K562 (cell line): ENCODE measurements around the gene TBC1D10A. TPM values are rescaled to one million over a fixed set of nuclear protein-coding genes. Genes with fewer than 3 reads are reported as not detected.

Source experiments
- ATAC-seq: fragments of 200-7000 bp; cut with Tn5 transposase; 3 replicates; pipeline ENCODE4 v1.9.1; 2020; ENCODE audit warnings: moderate library complexity
- BruUV-seq: library from RNA; stranded (reverse); fragments of 400-500 nt; replicated peaks from 2 replicates; lab custom pipeline; 2021; lab: Mats Ljungman, UMichigan
- CTCF ChIA-PET: fragments of 300-600 bp; formaldehyde crosslinking; extraction: SDS; loops from one replicate; lab custom pipeline; 2021; ENCODE audit warnings: low intra/inter-chr PET ratio; lab: Yijun Ruan, JAX
- POLR2A ChIA-PET: fragments of 300-600, 350-650 bp; sonication (Branson Sonifier 250); formaldehyde crosslinking; extraction: SDS; loops from one replicate; lab custom pipeline; 2021; ENCODE audit warnings: antibody characterized with exemption, inconsistent platforms; lab: Yijun Ruan, JAX
- DNase-seq, 4 experiments: peaks; one replicate each; pipeline versions ENCODE4 v3.0.0 to v3.0.0-alpha.2; 2011 to 2018; ENCODE audit warnings: low spot score in 3 of 4, mixed read lengths in 3 of 4; ENCODE audit errors: extremely low read depth in 1 of 4
- FAIRE-seq: peaks from 2 replicates; lab custom pipeline; 2011; peaks lifted over from hg19 to GRCh38; lab: Jason Lieb, UNC
- H2AFZ ChIP-seq: 2 replicates; pipeline ENCODE4 v1.6.0; 2011; ENCODE audit warnings: low read depth, low read length, control low read depth, inconsistent platforms
- H3K27ac ChIP-seq: fragments of 200-600 bp; 3 replicates; pipeline ENCODE4 v1.8.0; 2011; ENCODE audit warnings: low read depth, mild to moderate bottlenecking, control low read depth, inconsistent platforms, low read length, moderate library complexity, mixed read lengths; ENCODE audit errors: extremely low read depth
- H3K27me3 ChIP-seq, 2 experiments: fragments of 300-600 bp in 1 of 2; 2 replicates in 1 of 2; 3 replicates in 1 of 2; pipeline versions ENCODE4 v1.6.0 to v1.8.0; 2011; ENCODE audit warnings: inconsistent platforms in 2 of 2, low read length in 2 of 2, mild to moderate bottlenecking in 1 of 2, mixed read lengths in 1 of 2, moderate library complexity in 1 of 2; ENCODE audit not compliant: control insufficient read depth in 2 of 2, insufficient read depth in 2 of 2
- H3K36me3 ChIP-seq: fragments of 300-600 bp; 3 replicates; pipeline ENCODE4 v1.8.0; 2011; ENCODE audit warnings: mild to moderate bottlenecking, low read length, inconsistent platforms; ENCODE audit not compliant: control insufficient read depth, insufficient read depth
- H3K4me1 ChIP-seq, 2 experiments: fragments of 200-600 bp in 1 of 2; replicated peaks in 1 of 2; 2 replicates in 1 of 2; 3 replicates in 1 of 2; pipeline versions ENCODE4 v1.5.1 to v1.8.0; 2011; ENCODE audit warnings: inconsistent platforms in 2 of 2, low read length in 2 of 2, mild to moderate bottlenecking in 1 of 2, mixed read lengths in 1 of 2, moderate library complexity in 1 of 2; ENCODE audit not compliant: control insufficient read depth in 2 of 2, insufficient read depth in 2 of 2
- H3K4me2 ChIP-seq: 2 replicates; pipeline ENCODE4 v1.6.1; 2011; ENCODE audit warnings: low read length, control low read depth, inconsistent platforms, mixed read lengths; ENCODE audit not compliant: insufficient read depth
- H3K4me3 ChIP-seq: fragments of 200-600 bp; sonication (generic), shearing (Covaris generic); 2 replicates; pipeline ENCODE4 v1.5.1; 2016; ENCODE audit warnings: control low read depth, inconsistent platforms
- H3K79me2 ChIP-seq: fragments of 200-600 bp; 3 replicates; pipeline ENCODE4 v1.8.0; 2011; ENCODE audit warnings: low read length, inconsistent platforms; ENCODE audit not compliant: control insufficient read depth, insufficient read depth
- H3K9ac ChIP-seq, 2 experiments: 2 replicates each; pipeline versions ENCODE4 v1.6.0 to v1.6.1; 2011; ENCODE audit warnings: low read depth in 2 of 2, low read length in 2 of 2, control low read depth in 1 of 2, inconsistent platforms in 1 of 2, mild to moderate bottlenecking in 1 of 2, mixed read lengths in 1 of 2; ENCODE audit not compliant: insufficient read depth in 1 of 2
- H3K9me1 ChIP-seq: one replicate; pipeline ENCODE4 v1.6.0; 2011; ENCODE audit warnings: inconsistent platforms, mild to moderate bottlenecking, low read length, moderate library complexity; ENCODE audit not compliant: control insufficient read depth, insufficient read depth
- H3K9me3 ChIP-seq: replicated peaks from 2 replicates; pipeline ENCODE4 v1.5.1; 2011; ENCODE audit warnings: low read depth, low read length, inconsistent platforms; ENCODE audit not compliant: control insufficient read depth, insufficient read depth
- H4K20me1 ChIP-seq: replicated peaks from 2 replicates; pipeline ENCODE4 v1.6.1; 2011; ENCODE audit warnings: low read length, inconsistent platforms, mixed read lengths; ENCODE audit not compliant: control insufficient read depth, insufficient read depth
- ATF7 ChIP-seq: fragments of 450-650 bp; IDR thresholded peaks from 2 replicates; pipeline ENCODE4 v1.7.1; 2014; ENCODE audit warnings: mild to moderate bottlenecking, moderate library complexity
- CBFA2T2 ChIP-seq: fragments of 450-650 bp; conservative IDR thresholded peaks from 2 replicates; pipeline ENCODE4 v1.6.1; 2017; ENCODE audit warnings: mild to moderate bottlenecking
- CBFA2T3 ChIP-seq: fragments of 450-650 bp; IDR thresholded peaks from 2 replicates; pipeline ENCODE4 v1.6.1; 2017
- HDAC2 ChIP-seq: fragments of 450-650 bp; IDR thresholded peaks from 2 replicates; pipeline ENCODE4 v1.6.1; 2016; ENCODE audit warnings: mild to moderate bottlenecking
- JUND ChIP-seq, 2 experiments: IDR thresholded peaks; 2 replicates in 1 of 2; 3 replicates in 1 of 2; pipeline ENCODE4 v1.6.1; 2011; ENCODE audit warnings: borderline replicate concordance in 2 of 2, low read depth in 2 of 2, low read length in 2 of 2, improper control_type of control experiment in 1 of 2, missing biosample characterization in 1 of 2, missing genetic modification characterization in 1 of 2, missing genetic modification reagents in 1 of 2
- NCOA6 ChIP-seq: fragments of 450-650 bp; IDR thresholded peaks from 2 replicates; pipeline ENCODE4 v1.6.1; 2017; ENCODE audit warnings: mild to moderate bottlenecking
- SLC30A9 ChIP-seq: fragments of 250-450 bp; sonication (Bioruptor Pico); IDR thresholded peaks from 2 replicates; pipeline ENCODE4 v1.8.0; 2022; ENCODE audit warnings: mild to moderate bottlenecking, moderate library complexity
- TAF9B ChIP-seq: fragments of 450-650 bp; IDR thresholded peaks from 2 replicates; pipeline ENCODE4 v1.6.1; 2018; ENCODE audit warnings: mild to moderate bottlenecking; ENCODE audit not compliant: partially characterized antibody
- TFAP4 ChIP-seq: sonication (generic); formaldehyde crosslinking; IDR thresholded peaks from 2 replicates; pipeline ENCODE4 v1.8.0; 2022; ENCODE audit warnings: missing genetic modification reagents, mild to moderate bottlenecking, moderate library complexity, borderline replicate concordance
- ZBTB1 ChIP-seq: sonication (generic); formaldehyde crosslinking; IDR thresholded peaks from 2 replicates; pipeline ENCODE4 v1.8.1; 2023; ENCODE audit warnings: missing genetic modification reagents, low read depth, mild to moderate bottlenecking, borderline replicate concordance
- ZNF318 ChIP-seq, 2 experiments: fragments of 450-650 bp; IDR thresholded peaks; 2 replicates each; pipeline ENCODE4 v1.6.1; 2016; ENCODE audit warnings: mild to moderate bottlenecking in 2 of 2, borderline replicate concordance in 1 of 2, low read depth in 1 of 2, moderate library complexity in 1 of 2
- ZNF766 ChIP-seq: fragments of 200-800 bp; sonication (Bioruptor generic); conservative IDR thresholded peaks from 2 replicates; pipeline ENCODE4 v1.6.1; 2016; ENCODE audit warnings: missing genetic modification characterization, missing compliant biosample characterization
- WGBS: fragments of 100-300 bp; shearing (Covaris generic); methylation state at CpG from one replicate; pipeline ENCODE4 v1.1.6; 2016; ENCODE audit warnings: low coverage, mixed read lengths; ENCODE audit not compliant: insufficient coverage; ENCODE audit errors: missing lambda C conversion rate; 5-methylcytosine and 5-hydroxymethylcytosine counted together
- in situ Hi-C: fragments of 300-500 bp; cut with MboI; formaldehyde crosslinking; loops from 4 replicates; pipeline ENCODE4 v1.15.0; 2018; ENCODE audit warnings: inconsistent platforms, mixed read lengths
- intact Hi-C: fragments of 100-400 bp; cut with micrococcal nuclease; formaldehyde crosslinking; loops from 2 replicates; pipeline ENCODE4 v1.14.2; 2022
- polyA plus RNA-seq, 8 experiments: library from polyadenylated mRNA; depleted of rRNA in 4 of 8; stranded (reverse) in 5 of 8; unstranded in 3 of 8; fragments of >200 nt; fragmentation: Nextera tagmentation in 2 of 8; fragmentation: Illumina TruSeq in 1 of 8; extraction: Ambion mirVana in 2 of 8; extraction: Trizol in 1 of 8; gene quantifications; 2 replicates each; pipeline versions ENCODE4 v1.2.1 to v1.2.3, GENCODE V29; 2011 to 2014; ENCODE audit warnings: inconsistent platforms in 1 of 8, missing spikeins in 1 of 8
- total RNA-seq, 7 experiments: library from RNA; depleted of rRNA in 6 of 7; stranded (reverse); fragments of >200 nt in 6 of 7; fragmentation: Illumina TruSeq in 2 of 7; extraction: Trizol in 2 of 7; gene quantifications; 2 replicates each; pipeline versions ENCODE4 v1.2.1 to v1.2.3, GENCODE V29; 2011 to 2021; ENCODE audit warnings: low replicate concordance in 1 of 7

TBC1D10A gene
- total and polyA plus RNA-seq, 9 of the 15 experiments (the other 6 are each of a cell fraction or from before 2014, with no cell fraction given) = 0.13 to 10.4 (median 4.6) TPM

- WGBS = 58% methylated on average over 5 of the region's 5 CpGs
- no peak overlapping the region for H3K27ac ChIP-seq
- TF ChIP-seq ZNF318 (IDR thresholded peaks at IDR 0.05; ENCODE audit: borderline replicate concordance in 1 of 2, low read depth in 1 of 2) (0 out of 4 replicates have a peak, but pooled peaks of 1 of the 2 experiments have one; percentile 19), CBFA2T3 (peak; percentile 41), TAF9B (peak; percentile 66), JUND (IDR thresholded peaks at IDR 0.05; ENCODE audit: borderline replicate concordance, low read depth, low read length) (no peak), JUND (tag; IDR thresholded peaks at IDR 0.05; ENCODE audit: borderline replicate concordance, low read depth, low read length) (no peak), ZBTB1 (no peak), SLC30A9 (CRISPR knock-in tag) (no peak), ZNF766 (no peak), ATF7 (peak; percentile 29; the same call in 1 of the 2 replicates), CBFA2T2 (peak; percentile 59), TFAP4 (CRISPR knock-in tag) (peak; percentile 52; the same call in 1 of the 2 replicates), NCOA6 (no peak), HDAC2 (no peak)
These were observed 18.1 kb downstream of the TBC1D10A start for GRCh38 chr22:30308518-30309230.

More at GRCh38 chr22:30308518-30309230, 18.1 kb downstream of the TBC1D10A start:
- Histone ChIP-seq H3K9me3 (no peaks in the 10 kb centered on the region), H3K4me1 (peaks cover 5 to 44% of the 10 kb centered on the region in 2 experiments; a peak in 4 of 5 replicates), H3K4me3 (no peak overlapping the region), H2AFZ (no peak overlapping the region), H4K20me1 (no peaks in the 10 kb centered on the region; the same call in 1 of the 2 replicates), H3K9me1 (no peaks in the 10 kb centered on the region), H3K4me2 (no peak overlapping the region), H3K79me2 (peaks cover 10% of the 10 kb centered on the region), H3K27me3 (no peaks in the 10 kb centered on the region), H3K36me3 (peaks cover 5% of the 10 kb centered on the region; the same call in 1 of the 3 replicates), H3K9ac (no peak overlapping the region; a peak in 1 of 4 replicates)
- ChIA-PET POLR2A (interaction anchor here (0.5 to 0.6 kb wide), 2 partner anchors 19 to 103 kb away, joined by 3 read pairs; no protein-coding TSS in a partner anchor), CTCF (interaction anchor here (0.6 kb wide), 1 partner anchor 202 kb away, joined by 3 read pairs; no protein-coding TSS in a partner anchor)
- in situ Hi-C loops = no loop called here
- no TSS peak for BruUV-seq
- intact Hi-C loops = no loop called here
- DNase-seq (peak in 1 of 4 experiments; percentile 20), ATAC-seq (no peak), FAIRE-seq (peak; percentile 23)
